UCSD-AML1 (cell line): ENCODE data around the gene FAM184A.
"Not testable (repeated sequence)": the region's sequence is repeated elsewhere in the genome, so short reads cannot be mapped to it uniquely, and the experiment has no call there.

Experiments
- DNase-seq: peaks from one replicate; lab custom pipeline; 2025; ENCODE audit not compliant: unreplicated experiment; lab: John Stamatoyannopoulos, UW

Gene FAM184A

DNA sequence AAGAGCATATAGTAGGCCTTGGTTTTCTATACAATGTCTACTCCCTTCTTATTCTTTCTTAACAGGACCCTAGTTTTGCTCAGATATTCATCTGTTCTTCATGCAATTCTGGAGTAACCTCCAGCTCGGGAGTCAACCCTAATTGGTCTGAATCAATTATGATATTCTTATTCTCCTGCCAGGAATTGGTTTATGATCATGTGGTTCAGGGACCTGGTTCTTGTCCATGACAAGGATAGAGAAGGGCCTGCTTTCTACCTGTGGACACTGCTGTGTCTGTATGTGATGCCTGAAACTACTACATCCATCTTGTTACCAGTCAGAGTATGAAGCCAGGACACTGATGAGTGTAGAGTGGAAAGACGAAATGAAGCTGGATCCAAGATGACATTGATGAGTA, 24.4 kb upstream of the FAM184A start:
- DNase-seq, result no peak

DNA sequence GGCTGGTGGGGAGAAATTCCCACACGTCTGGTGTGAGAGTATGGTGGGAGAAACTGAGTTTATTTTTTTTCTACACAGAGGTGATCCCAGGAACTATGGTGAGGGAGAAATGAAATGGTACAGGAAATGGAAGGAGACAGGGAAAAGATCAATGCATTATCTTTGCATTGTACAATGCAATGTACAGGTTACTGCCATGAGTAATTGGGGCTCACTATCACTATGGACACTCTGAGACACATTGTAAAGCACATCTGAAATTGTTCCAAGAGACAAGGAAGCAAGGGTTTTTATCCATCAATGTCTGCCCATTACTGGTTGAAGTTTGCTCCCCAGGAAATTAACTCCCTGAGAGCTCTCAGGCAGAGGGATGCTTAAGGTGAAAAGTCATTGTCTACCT, 21.7 kb upstream of the FAM184A start:
- DNase-seq, result no peak

DNA sequence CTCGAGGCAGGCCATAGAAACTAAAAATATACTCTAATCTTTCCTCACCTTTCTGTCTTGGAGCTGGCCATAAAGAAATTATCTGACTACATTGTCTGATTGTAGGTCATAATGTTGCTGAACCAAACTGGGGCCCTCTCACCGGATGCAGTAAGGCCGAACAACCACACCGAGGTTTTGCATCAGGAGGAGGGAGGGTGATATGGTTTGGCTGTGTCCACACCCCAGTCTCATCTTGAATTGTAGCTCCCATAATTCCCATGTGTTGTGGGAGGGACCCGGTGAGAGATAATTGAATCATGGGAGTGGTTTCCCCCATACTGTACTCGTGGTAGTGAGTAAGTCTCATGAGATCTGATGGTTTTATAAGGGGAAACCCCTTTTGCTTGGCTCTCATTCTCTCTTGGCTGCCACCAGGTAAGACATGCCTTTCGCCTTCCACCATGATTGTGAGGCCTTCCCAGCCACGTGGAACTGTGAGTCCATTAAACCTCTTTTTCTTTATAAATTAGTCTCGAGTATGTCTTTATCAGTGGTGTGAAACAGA, 19.4 kb upstream of the FAM184A start:
- DNase-seq, result not testable (repeated sequence)

DNA sequence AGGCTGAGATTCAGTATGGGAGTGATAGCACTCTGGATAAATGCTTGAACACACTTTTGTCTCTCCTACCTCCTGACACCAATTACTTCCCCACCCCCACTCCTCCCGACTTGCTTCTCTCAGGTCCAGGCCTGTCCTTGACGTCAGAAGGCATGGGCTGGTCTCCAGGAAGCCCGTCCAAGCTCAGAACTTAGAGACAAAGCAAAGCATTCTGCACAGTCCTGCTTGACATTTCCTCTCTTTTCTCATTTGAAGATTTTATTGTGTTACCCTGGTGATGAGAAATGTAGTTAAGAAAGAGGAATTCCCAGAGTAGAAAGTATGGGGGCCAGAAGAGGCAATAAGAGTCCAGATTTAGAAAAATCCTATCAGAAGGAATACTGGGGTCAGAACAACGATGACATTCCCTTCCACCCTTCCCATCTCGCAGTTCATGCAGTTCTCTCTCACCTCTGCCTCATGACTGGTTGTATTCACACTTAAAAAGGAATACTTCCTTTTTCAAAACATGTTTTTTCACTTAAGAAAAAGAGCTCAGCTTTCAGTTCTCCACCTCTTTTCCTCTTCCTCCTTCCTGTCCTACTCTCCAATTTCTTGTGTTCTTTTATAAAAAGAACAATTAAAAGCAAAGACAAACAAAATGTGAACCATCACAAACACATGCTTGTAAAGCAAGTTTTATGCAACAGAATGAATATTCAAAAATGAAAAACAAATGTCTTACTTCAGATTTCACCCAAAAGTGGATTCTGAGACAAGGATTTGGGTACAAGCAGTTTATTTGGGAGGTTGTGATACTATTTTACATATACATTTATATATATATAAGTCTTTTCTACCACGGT, 18.5 kb upstream of the FAM184A start:
- no peak for DNase-seq

DNA sequence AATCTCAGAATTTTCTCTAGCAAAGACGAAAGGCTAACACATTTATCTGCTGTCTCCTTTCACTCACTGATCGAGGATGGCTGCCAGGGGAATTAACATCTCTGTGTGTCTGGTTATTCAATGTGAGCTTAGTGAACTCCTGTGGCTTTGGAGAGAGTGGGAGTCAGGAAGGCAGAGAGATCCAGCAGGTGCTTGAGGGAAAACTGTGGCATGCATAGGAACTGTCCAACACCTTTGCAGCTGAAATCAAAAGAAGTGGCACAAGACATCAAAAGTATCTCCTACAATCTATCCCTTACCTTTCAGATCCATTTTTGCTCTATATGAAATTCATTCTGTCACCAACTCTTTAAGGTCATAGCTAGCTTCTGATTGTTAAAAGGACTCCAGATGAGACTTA, 11.8 kb upstream of the FAM184A start:
- DNase-seq, result no peak

DNA sequence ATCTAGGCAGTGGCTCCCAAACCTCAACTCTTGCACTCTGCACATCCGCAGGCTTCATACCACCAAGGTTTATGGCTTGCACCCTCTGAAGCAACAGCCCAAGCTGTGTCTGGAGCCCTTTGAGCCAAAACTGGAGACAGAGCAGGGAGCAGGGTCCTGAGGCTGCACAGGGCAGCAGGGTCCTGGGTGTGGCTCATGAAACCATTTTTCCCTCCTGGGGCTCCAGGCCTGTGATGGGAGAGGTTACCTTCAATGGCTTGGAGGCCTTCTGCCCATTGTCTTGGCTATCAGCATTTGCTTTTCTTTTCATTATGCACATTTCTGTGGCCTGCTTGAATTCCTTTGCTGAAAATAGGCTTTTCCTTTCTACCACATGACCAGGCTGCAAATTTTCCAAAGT, 6.3 kb upstream of the FAM184A start:
- DNase-seq, result no peak

DNA sequence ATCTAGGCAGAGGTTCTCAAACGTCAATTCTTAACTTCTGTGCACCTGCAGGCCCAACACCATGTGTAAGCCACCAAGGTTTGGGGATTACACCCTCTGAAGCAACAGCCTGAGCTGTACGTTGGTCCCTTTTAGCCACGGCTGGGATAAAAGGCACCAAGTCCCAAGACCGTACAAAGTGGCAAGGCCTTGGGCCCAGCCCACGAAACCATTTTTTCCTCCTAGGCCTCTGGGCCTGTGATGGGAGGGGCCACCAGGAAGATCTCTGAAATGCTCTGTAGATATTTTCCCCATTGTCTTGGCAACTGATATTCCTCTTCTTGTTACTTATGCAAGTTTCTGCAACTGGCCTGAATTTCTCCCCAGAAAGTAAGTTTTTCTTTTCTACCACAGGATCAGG, 4.5 kb upstream of the FAM184A start:
- no peak for DNase-seq

DNA sequence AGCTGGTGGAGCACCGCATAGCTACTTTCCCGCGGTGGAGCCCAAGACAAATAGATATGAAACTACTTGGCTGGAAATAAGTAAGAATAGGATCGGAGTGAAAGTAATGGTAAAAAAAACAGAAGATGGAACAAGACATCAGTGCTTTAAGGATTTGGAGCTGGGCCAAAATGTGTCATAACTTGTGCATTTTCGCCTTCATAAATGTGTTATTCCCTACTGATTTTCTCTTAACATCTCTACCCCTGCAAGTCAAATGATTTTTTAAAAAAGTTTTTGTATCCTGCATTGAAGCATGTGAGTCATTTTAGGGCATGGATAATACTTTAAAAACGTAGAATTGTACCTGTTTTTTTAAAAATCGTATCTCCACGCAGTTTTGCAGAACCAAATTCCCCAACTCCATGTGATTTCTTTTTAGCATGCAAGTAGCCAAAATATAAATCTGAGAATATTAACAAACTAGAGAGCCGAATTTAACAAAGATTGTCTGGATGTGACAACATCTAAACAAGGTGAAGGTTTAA, 882 bp upstream of the FAM184A start:
- DNase-seq, result no peak

DNA sequence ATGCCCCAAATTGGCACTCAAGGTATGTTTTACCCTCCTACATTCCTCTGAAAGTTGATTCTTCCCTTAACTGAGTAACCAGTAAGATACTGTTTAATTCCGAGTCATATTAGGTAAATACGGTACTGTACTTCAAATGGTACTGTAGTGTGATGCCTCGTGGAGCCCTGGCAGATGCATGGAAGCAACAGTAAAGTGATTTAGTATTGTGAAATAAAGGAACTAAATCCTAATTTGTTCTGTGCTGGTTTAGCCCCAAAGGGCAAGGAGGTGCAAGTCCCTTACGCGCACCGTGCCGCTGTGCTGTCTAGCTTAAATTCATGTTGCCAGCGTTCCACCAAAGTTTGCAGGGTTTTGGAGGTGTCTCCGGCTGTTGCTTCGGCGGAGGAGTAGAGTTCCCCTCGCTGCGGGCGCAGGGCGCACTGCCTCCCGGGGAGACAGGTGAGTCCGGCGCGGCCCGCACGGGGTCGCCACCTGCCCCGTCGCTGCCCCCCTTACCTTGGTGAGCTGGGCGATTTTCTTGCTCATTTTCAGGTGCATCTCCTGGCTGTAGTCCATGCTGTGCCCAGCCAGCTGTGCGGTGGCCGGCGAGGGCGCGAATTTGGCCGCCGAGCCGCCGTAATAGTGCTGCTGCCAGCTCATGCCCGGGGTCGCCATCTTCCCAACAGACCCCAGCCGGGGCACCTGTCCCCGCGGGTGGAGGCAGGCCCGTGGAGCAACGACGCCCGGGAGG, 655 bp downstream of the FAM184A start:
- DNase-seq, result no peak

DNA sequence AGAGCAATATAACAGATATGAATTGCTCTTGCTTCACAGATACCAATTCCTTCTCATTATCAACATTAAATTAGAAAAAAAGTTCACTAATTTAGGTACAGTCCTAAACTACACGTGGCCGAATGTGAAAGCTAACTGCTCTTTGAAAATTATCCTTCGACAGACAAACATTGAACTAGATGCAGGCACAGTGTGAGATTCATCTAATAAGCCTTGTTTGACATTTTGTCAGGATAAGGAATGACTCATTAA, 1.1 kb downstream of the FAM184A start:
- no peak for DNase-seq

DNA sequence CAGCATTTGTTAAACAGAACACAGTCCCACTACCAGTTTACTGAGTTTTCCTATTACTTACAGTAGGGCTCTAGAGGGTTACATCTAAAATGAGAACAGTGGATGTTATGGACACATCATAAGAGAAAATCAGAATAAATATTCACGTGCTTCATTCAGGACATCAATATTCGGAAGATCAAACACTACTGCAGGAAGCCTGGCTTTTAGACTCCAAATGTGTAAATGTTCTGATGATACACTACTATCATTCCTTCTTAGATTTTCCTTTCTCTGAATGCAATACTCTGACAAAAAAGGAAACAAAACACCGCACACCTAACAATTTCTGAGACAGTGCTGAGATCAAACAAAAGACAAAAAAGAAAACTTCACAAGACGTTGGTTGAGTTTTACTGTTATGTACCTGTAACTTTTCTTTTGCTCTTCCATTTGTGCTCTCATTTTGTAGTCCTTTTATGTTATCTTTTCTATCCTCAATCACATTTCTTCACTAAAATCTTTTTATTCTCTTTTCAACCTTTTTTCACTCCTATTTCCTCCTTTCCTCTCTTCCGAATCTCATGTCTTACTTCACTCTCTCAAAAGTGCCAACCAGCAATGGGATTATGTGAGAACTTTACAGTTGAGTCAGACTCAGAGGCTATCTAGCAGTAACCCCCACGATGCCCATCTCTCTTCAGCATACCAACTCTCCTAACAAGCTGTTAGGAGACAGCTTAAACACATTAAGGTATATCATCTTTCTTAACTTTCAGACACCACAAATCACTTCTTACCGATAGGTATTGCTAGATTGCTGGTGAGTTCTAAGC, 1.7 kb downstream of the FAM184A start:
- no peak for DNase-seq

DNA sequence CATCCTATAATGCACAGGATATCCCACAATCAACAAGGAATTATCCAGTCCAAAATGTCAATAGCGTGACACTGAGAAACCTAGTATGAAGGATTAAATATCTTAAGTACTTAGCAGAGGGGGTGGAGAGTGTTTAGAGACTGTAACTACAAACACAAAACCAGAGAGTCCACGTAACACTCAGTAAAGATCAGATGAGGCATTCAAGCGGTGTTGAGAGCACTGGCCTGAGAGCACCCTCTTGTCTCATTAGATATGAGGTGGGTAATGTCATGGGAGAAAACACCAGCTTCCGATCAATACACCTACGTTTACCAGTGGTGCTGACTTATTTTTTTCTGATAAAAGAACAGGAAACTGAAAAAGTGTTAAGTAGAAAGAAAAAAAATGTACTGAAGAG, 2.3 kb downstream of the FAM184A start:
- DNase-seq, result no peak

DNA sequence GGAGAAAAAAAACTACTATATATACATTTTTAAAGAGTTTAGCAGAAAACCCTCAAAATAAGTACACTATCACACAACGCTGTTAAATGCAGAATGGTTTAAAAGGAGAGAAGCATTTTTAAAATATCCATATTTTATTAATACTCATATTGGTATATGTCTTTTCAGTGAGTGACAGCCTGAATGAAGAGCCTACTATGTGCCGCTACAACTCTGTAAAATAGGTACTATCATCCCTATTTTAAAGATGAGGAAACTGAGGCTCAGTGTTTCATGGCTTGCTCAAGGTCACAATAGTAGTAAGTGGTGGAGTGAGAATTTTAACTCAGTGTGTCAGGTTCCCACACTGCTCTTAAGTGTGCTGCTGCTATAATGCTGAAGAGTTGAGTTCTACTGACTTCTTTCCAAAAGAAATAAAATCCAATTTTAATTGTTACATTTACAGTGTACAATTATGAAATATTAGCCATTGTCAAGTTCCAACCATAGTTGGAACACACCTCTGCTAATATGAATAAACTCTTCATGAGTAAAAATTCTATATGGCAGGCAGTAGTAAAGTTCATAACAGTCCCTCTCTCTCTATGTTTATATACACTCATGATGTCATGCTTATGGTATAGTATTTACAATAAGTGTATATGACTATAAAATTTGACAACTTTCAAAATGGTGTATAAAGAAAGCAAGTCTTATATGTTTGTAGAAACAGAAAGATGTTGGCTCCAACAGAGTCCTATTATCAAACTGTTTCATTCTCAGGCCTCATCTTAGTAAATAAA, 3.1 kb downstream of the FAM184A start:
- DNase-seq, result no peak

DNA sequence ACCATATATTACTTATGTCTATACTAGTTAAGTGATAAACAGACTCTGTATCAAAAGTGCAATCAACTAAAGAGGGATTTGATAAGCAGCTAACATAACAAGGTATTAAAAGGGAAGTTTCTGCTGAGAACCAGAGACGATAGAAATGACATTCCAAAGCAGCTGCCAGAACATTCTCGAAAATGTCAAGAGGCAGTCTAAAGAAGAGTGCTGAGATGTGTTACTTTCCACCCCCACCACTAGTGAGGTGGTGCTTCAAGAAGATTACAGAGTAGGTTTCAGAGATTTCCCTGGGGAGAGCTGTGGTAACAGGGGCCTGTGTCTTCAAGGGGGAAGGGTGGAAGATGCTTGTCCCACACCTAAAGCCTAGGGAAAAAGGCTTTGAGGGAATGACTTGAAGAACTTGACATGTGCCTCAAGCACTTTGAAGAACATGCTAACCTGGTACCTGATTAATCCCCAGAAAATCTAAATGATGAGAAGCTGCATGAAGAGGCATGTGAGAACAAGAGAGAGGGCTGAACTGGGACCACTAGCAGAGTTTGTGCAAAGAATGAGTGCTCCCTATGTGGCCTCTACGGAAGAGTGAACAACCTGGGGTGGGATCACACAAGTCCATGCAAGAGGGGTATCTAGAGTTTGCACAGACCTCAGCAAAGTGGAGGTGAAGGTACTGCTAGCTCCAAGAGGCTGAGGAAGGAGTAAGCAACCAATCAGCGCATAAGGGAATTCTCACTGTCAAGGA, 5.0 kb downstream of the FAM184A start:
- DNase-seq, result no peak

DNA sequence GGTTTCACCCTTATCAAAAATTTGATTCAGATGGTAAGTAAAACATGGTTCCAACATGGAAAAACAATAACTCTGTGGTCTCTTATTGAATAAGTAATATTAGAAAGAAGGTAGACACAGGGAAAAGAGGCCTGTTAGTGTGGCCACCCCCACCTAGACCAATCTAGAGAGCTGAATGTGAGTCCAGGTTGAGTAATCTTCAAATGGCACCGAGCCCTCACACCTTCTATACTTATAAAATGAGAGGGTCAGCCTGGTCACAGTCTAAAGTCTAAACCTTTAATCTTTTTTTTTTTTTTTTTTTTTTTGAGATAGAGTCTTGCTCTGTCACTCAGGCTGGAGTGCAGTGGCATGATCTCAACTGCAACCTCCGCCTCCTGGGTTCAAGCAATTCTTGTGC, 6.9 kb downstream of the FAM184A start:
- DNase-seq, result no peak

DNA sequence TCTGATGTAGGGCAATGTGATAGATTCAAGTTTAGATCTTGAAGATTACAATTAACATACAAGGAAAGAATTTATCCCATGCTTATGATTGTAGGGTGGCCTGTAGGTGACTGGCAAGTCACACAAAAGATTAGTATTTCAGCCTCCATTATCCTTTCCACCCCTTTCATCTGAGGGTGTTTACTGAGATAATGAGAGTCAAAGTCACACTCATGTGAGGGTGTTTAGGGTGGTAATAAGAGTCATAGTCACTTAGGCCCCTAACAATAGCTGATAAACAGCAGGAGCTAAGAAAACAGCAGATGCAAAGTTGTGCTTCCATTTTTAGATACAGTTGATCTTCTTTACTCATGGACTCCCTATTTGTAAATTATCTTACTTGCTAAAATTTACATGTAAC, 11.4 kb downstream of the FAM184A start:
- no peak for DNase-seq

DNA sequence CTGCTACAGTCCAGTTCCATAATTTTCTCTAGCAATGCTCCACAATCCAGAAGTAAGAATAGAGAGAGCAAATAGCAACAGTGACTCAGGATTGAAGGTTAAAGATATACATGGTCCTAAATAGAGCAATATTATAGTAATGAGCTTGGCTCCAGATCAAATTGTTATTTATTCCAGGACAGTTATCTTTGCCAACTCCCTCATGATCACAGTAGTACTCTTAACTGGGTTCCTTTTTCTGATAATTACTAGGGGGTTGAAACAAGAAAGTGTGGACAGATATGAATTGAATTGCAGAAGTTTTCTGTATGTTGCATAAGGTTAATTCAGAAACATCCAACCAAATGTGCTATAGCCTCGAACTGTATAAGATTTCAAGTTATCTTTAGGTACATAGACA, 11.9 kb downstream of the FAM184A start:
- no peak for DNase-seq

DNA sequence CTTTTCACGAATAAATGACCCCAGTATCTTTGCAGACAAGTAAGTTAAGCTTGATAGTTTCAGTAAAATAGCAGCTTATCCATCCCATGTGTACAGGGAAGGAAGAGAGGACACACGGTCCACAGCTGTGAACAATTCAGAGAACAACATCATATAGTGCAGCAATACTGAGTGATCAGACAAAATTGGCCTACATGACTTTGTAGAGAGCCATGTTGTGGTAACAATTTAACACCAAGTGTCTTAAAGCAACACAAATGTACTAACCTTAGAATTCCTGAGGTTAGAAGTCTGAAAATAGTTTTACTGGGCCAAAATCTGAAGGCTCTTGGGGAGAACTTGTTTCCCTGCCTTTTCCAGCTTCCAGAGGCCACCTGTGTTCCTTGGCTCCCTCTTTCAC, 12.5 kb downstream of the FAM184A start:
- no peak for DNase-seq

DNA sequence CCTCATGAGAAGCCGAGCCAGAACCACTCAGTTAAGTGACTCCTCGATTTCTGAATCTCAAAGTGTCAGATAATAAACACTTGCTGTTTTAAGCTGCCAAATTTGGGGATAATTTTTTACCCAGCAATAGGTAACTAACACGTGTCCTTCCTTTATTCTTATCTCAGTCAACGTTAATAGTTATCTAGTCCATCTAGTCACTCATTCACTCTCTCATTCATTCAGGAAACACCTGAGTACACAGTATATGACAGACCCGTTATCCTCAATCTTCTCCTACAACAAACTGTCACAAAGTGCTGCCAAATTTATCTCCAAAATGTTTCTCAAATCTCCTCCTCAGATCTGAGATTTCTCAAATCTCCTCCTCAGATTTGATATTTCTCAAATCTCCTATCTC, 13.1 kb downstream of the FAM184A start:
- DNase-seq, result no peak

DNA sequence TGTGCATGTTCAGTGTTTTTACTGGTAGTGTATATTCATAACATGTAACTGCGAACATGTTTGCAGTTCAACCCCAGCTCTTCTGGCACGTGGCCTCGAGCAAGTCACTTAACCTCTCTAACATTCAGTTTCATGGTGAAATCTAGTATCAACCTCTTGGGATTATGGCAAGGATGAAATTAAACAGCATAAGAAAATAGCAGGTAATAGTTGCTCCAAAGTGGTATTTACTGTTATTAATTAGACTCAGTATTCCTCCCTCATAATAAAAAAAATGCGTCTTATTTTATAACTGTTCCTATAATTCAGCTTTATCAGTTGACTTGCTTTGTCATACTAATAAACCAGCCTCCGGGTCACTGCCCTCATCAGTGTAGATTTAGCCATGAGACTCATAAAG, 15.0 kb downstream of the FAM184A start:
- no peak for DNase-seq
